Measurements from ENCODE around the gene GLYR1.

DNA sequence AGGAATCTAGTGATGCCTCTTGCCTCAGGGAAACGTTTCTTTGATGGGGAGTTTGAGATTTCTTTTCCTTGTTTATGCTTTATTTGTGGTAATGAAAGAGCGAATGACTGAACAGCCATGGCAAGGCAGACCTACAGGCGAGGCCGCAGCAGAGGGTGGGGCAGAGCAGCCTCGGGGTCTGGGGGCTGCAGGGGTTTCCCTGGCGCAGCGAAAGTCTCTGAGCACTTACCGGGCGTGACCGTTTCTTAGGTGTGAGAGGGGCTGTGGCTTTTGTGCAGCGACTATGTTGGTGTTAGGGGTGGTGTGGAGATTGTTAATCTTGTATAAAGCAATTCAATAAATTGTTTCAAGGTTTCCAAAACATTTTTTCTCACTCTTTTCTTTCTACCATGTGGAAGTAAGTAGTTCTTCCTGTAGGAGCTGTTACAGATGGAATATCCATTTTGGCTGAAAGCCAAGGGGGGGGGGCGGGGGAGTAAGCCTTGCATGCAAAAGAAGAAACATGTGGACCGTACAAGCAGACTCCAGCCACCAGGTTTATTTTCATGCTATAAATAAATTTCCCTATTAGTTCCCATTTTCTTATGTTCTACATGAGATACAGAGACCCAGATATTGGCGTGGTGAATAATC lies 35.0 kb upstream of the GLYR1 start:
- TF ChIP-seq POLR2A (IDR thresholded peaks at IDR 0.05): no peak
- no peak for TF ChIP-seq CTCF (IDR thresholded peaks at IDR 0.05)

All from Peyer's patch (tissue), 4 donors.